Activated CD4-positive, alpha-beta memory T cell treated with anti-CD3 and anti-CD28 coated beads for 36 hours (primary cell): ENCODE data around the gene ARPC2. TPM values are rescaled to one million over a fixed set of nuclear protein-coding genes. Genes with fewer than 3 reads are reported as not detected.

Experiments used
- CTCF ChIA-PET: fragments of 350-600 bp; sonication (Branson Sonifier 250); formaldehyde crosslinking; loops from one replicate; lab custom pipeline; 2021; ENCODE audit warnings: antibody characterized with exemption, inconsistent platforms; lab: Charles Lee
- POLR2A ChIA-PET: fragments of 350-600 bp; sonication (Branson Sonifier 250); formaldehyde crosslinking; loops from one replicate; lab custom pipeline; 2021; ENCODE audit warnings: antibody characterized with exemption; lab: Charles Lee
- DNase-seq: peaks from one replicate; pipeline ENCODE4 v3.0.0-alpha.2; 2020
- H3K27ac Mint-ChIP-seq: one replicate; pipeline ENCODE4 v1.8.0; 2021; ENCODE audit warnings: mixed read lengths
- H3K27me3 Mint-ChIP-seq: one replicate; pipeline ENCODE4 v1.8.0; 2021; ENCODE audit warnings: mixed read lengths
- H3K36me3 Mint-ChIP-seq: one replicate; pipeline ENCODE4 v1.8.0; 2021; ENCODE audit warnings: mixed read lengths
- H3K4me1 Mint-ChIP-seq: one replicate; pipeline ENCODE4 v1.8.0; 2021; ENCODE audit warnings: low read depth, mixed read lengths
- H3K4me3 Mint-ChIP-seq: one replicate; pipeline ENCODE4 v1.8.0; 2021; ENCODE audit warnings: mild to moderate bottlenecking, mixed read lengths
- H3K9me3 Mint-ChIP-seq: one replicate; pipeline ENCODE4 v1.8.0; 2021; ENCODE audit warnings: mixed read lengths
- intact Hi-C: fragments of 100-400 bp; cut with micrococcal nuclease; formaldehyde crosslinking; loops from one replicate; pipeline ENCODE4 v1.15.1; 2023
- total RNA-seq, 2 experiments: library from RNA; stranded (reverse); gene quantifications; one replicate each; pipeline ENCODE4 v1.2.3, GENCODE V29; 2021

ARPC2 gene
- total RNA-seq, 2 experiments from 2014 or later = 564 to 570 TPM

- Mint-ChIP-seq H3K27ac (peak overlapping the region; percentile 89), H3K4me3 (peak overlapping the region; percentile 80), H3K4me1 (peaks cover 60% of the 10 kb centered on the region), H3K27me3 (no peaks in the 10 kb centered on the region), H3K9me3 (no peaks in the 10 kb centered on the region), H3K36me3 (no peaks in the 10 kb centered on the region)
- ChIA-PET POLR2A (interaction anchor here (1.3 to 10.9 kb wide), 2 partner anchors 18 to 110 kb away, joined by 3 to 115 read pairs; partner anchors contain the start of genes AAMP and PNKD), CTCF (interaction anchor here (0.7 to 12.2 kb wide), 12 partner anchors 7 to 110 kb away, joined by 3 to 119 read pairs (median 5); partner anchors contain the start of genes AAMP, CATIP and PNKD)
- DNase-seq = peak; percentile 32
- intact Hi-C loops = loop anchor here (1.0 to 5.0 kb wide), 4 partner anchors 25 to 356 kb away; no protein-coding TSS in a partner anchor
These were observed 74.5 kb downstream of the ARPC2 start for GRCh38 chr2:218291318-218292047.

- no peaks in the 10 kb centered on the region for H3K27me3 Mint-ChIP-seq
- peak within 1 kb of the TSS; percentile 89 for H3K27ac Mint-ChIP-seq
- H3K36me3 Mint-ChIP-seq = no peaks in the 10 kb centered on the region
- intact Hi-C loops = loop anchor here (1.0 to 5.0 kb wide), 4 partner anchors 24 to 355 kb away; no protein-coding TSS in a partner anchor
- DNase-seq = peak; percentile 83
- H3K4me1 Mint-ChIP-seq = peaks cover 51% of the 10 kb centered on the region
- peak within 1 kb of the TSS; percentile 80 for H3K4me3 Mint-ChIP-seq
- POLR2A ChIA-PET = interaction anchor here (1.3 to 10.9 kb wide), 2 partner anchors 19 to 109 kb away, joined by 3 to 115 read pairs; partner anchors contain the start of genes AAMP and PNKD
- H3K9me3 Mint-ChIP-seq = no peaks in the 10 kb centered on the region
- CTCF ChIA-PET = interaction anchor here (0.6 to 12.2 kb wide), 20 partner anchors 8 to 174 kb away, joined by 3 to 119 read pairs (median 4); partner anchors contain the start of genes AAMP, CATIP, CTDSP1 and PNKD
These were observed 75.3 kb downstream of the ARPC2 start, which contains the start of gene TMBIM1 for GRCh38 chr2:218292048-218293014. TSS of gene TMBIM1 (minus strand) at chr2:218292503. CDS start at chr2:218282141, 10,362 bp downstream.

- Mint-ChIP-seq H3K27me3 (no peaks in the 10 kb centered on the region), H3K4me1 (peaks cover 40% of the 10 kb centered on the region), H3K4me3 (no peak overlapping the region), H3K9me3 (no peaks in the 10 kb centered on the region), H3K27ac (no peak overlapping the region), H3K36me3 (no peaks in the 10 kb centered on the region)
- intact Hi-C loops = loop anchor here (2.0 to 5.0 kb wide), 3 partner anchors 23 to 353 kb away; no protein-coding TSS in a partner anchor
- POLR2A ChIA-PET = no interaction called here
- CTCF ChIA-PET = interaction anchor here (0.8 to 12.2 kb wide), 5 partner anchors 21 to 223 kb away, joined by 3 to 119 read pairs (median 4); partner anchors contain the start of genes AAMP, CATIP and PNKD
- DNase-seq = no peak
These were observed 76.9 kb downstream of the ARPC2 start for GRCh38 chr2:218293715-218294429.

GRCh38 chr2:218294430-218295022, 77.5 kb downstream of the ARPC2 start:
- no peak overlapping the region for H3K27ac Mint-ChIP-seq
- H3K36me3 Mint-ChIP-seq = no peaks in the 10 kb centered on the region
- H3K27me3 Mint-ChIP-seq = no peaks in the 10 kb centered on the region

GRCh38 chr2:218295029-218295428, 78.0 kb downstream of the ARPC2 start:
- Mint-ChIP-seq H3K4me3 (no peak overlapping the region), H3K4me1 (peaks cover 29% of the 10 kb centered on the region), H3K27ac (no peak overlapping the region), H3K9me3 (no peaks in the 10 kb centered on the region), H3K27me3 (no peaks in the 10 kb centered on the region), H3K36me3 (no peaks in the 10 kb centered on the region)
- intact Hi-C loops = no loop called here
- no peak for DNase-seq
- ChIA-PET CTCF (interaction anchor here (0.6 to 12.2 kb wide), 6 partner anchors 22 to 102 kb away, joined by 3 to 119 read pairs (median 6); partner anchors contain the start of genes AAMP and PNKD), POLR2A (no interaction called here)

More at GRCh38 chr2:218294430-218295022, 77.5 kb downstream of the ARPC2 start:
- Mint-ChIP-seq H3K9me3 (no peaks in the 10 kb centered on the region), H3K4me3 (no peak overlapping the region), H3K4me1 (peaks cover 34% of the 10 kb centered on the region)
- ChIA-PET POLR2A (no interaction called here), CTCF (interaction anchor here (12.2 kb wide), 1 partner anchor 21 kb away, joined by 119 read pairs; the partner anchor contains the start of genes AAMP and PNKD)
- no peak for DNase-seq
- intact Hi-C loops = loop anchor here (5.0 kb wide), 2 partner anchors 288 to 353 kb away; no protein-coding TSS in a partner anchor

- DNase-seq = no peak
- no peak overlapping the region for H3K27ac Mint-ChIP-seq
- ChIA-PET POLR2A (no interaction called here), CTCF (interaction anchor here (1.2 to 12.2 kb wide), 4 partner anchors 23 to 100 kb away, joined by 6 to 119 read pairs (median 6); partner anchors contain the start of genes AAMP and PNKD)
- peaks cover 20% of the 10 kb centered on the region for H3K4me1 Mint-ChIP-seq
- H3K36me3 Mint-ChIP-seq = no peaks in the 10 kb centered on the region
- no peaks in the 10 kb centered on the region for H3K9me3 Mint-ChIP-seq
- H3K4me3 Mint-ChIP-seq = no peak overlapping the region
- H3K27me3 Mint-ChIP-seq = no peaks in the 10 kb centered on the region
- intact Hi-C loops = no loop called here
These were observed 79.2 kb downstream of the ARPC2 start for GRCh38 chr2:218296200-218296599.

- no peak for DNase-seq
- Mint-ChIP-seq H3K4me3 (no peak overlapping the region), H3K27me3 (no peaks in the 10 kb centered on the region), H3K36me3 (no peaks in the 10 kb centered on the region), H3K4me1 (peaks cover 25% of the 10 kb centered on the region), H3K27ac (no peak overlapping the region), H3K9me3 (no peaks in the 10 kb centered on the region)
- CTCF ChIA-PET = interaction anchor here (2.1 to 12.2 kb wide), 3 partner anchors 24 to 61 kb away, joined by 6 to 119 read pairs (median 7); partner anchors contain the start of genes AAMP and PNKD
- intact Hi-C loops = no loop called here
- POLR2A ChIA-PET = no interaction called here
These were observed 79.9 kb downstream of the ARPC2 start for GRCh38 chr2:218296847-218297246.

GRCh38 chr2:218298314-218298875, 81.4 kb downstream of the ARPC2 start:
- peaks cover 16% of the 10 kb centered on the region for H3K4me1 Mint-ChIP-seq
- H3K36me3 Mint-ChIP-seq = no peaks in the 10 kb centered on the region
- no peak overlapping the region for H3K27ac Mint-ChIP-seq
- CTCF ChIA-PET = interaction anchor here (0.7 to 12.2 kb wide), 6 partner anchors 8 to 89 kb away, joined by 3 to 119 read pairs (median 5); partner anchors contain the start of genes AAMP, CATIP and PNKD
- intact Hi-C loops = no loop called here
- H3K4me3 Mint-ChIP-seq = no peak overlapping the region
- DNase-seq = no peak
- POLR2A ChIA-PET = no interaction called here
- H3K27me3 Mint-ChIP-seq = no peaks in the 10 kb centered on the region
- H3K9me3 Mint-ChIP-seq = no peaks in the 10 kb centered on the region

GRCh38 chr2:218300141-218300540, 83.2 kb downstream of the ARPC2 start:
- Mint-ChIP-seq H3K36me3 (no peaks in the 10 kb centered on the region), H3K4me1 (peaks cover 8% of the 10 kb centered on the region), H3K9me3 (no peaks in the 10 kb centered on the region), H3K27me3 (no peaks in the 10 kb centered on the region), H3K4me3 (no peak overlapping the region), H3K27ac (no peak overlapping the region)
- no peak for DNase-seq
- intact Hi-C loops = no loop called here
- POLR2A ChIA-PET = no interaction called here
- CTCF ChIA-PET = interaction anchor here (1.2 to 12.2 kb wide), 4 partner anchors 13 to 166 kb away, joined by 3 to 119 read pairs (median 3); partner anchors contain the start of genes AAMP and PNKD
